GM12878 (cell line): ENCODE data around the gene IER5. TPM values are rescaled to one million over a fixed set of nuclear protein-coding genes. Genes with fewer than 3 reads are reported as not detected.
A peak's percentile ranks its signal among the peaks of the same experiment; 100 is the strongest.

Experiments used
- ATAC-seq: fragments of 200-7000 bp; cut with Tn5 transposase; 3 replicates; pipeline ENCODE4 v1.9.1; 2020; ENCODE audit warnings: mild to moderate bottlenecking, moderate library complexity
- BruUV-seq: library from RNA; stranded (reverse); fragments of 400-500 nt; replicated peaks from 2 replicates; lab custom pipeline; 2021; lab: Mats Ljungman, UMichigan
- CTCF ChIA-PET: fragments of 300-600 bp; sonication (Branson Sonifier 250); formaldehyde crosslinking; extraction: SDS; loops from one replicate; lab custom pipeline; 2021; ENCODE audit warnings: inconsistent platforms; lab: Yijun Ruan, JAX
- POLR2A ChIA-PET: fragments of 350-600 bp; formaldehyde crosslinking; extraction: SDS; loops from one replicate; lab custom pipeline; 2021; ENCODE audit warnings: inconsistent platforms; lab: Charles Lee
- RAD21 ChIA-PET: fragments of 300-600 bp; sonication (Branson Sonifier 250); formaldehyde crosslinking; loops from one replicate; lab custom pipeline; 2023; ENCODE audit warnings: antibody characterized with exemption; ENCODE audit not compliant: unreplicated experiment; lab: Charles Lee
- SMC1A ChIA-PET: fragments of 300-600 bp; sonication (Branson Sonifier 250); formaldehyde crosslinking; loops from one replicate; lab custom pipeline; 2023; ENCODE audit not compliant: unreplicated experiment, uncharacterized antibody; lab: Charles Lee
- DNase-seq: peaks from one replicate; pipeline ENCODE4 v3.0.0-alpha.2; 2011; ENCODE audit warnings: low read depth, low spot score
- FAIRE-seq: peaks from 3 replicates; lab custom pipeline; 2011; peaks lifted over from hg19 to GRCh38; lab: Jason Lieb, UNC
- H2AFZ ChIP-seq: 2 replicates; pipeline ENCODE4 v1.6.0; 2011; ENCODE audit warnings: low read depth, low read length, control low read depth; ENCODE audit not compliant: control insufficient read depth
- H3K27ac ChIP-seq: 2 replicates; pipeline ENCODE4 v1.5.1; 2011; ENCODE audit warnings: control low read depth; ENCODE audit not compliant: control insufficient read depth, insufficient read depth
- H3K27me3 ChIP-seq, 2 experiments: replicated peaks in 1 of 2; 2 replicates each; pipeline versions ENCODE4 v1.6.0 to v1.6.1; 2011; ENCODE audit warnings: low read length in 1 of 2; ENCODE audit not compliant: control insufficient read depth in 2 of 2, insufficient read depth in 2 of 2
- H3K36me3 ChIP-seq, 2 experiments: 2 replicates each; pipeline ENCODE4 v1.5.1; 2011; ENCODE audit warnings: low read length in 1 of 2; ENCODE audit not compliant: control insufficient read depth in 2 of 2, insufficient read depth in 2 of 2
- H3K4me1 ChIP-seq: 2 replicates; pipeline ENCODE4 v1.6.1; 2011; ENCODE audit warnings: mild to moderate bottlenecking, low read length, moderate library complexity, mixed read lengths; ENCODE audit not compliant: control insufficient read depth, insufficient read depth
- H3K4me2 ChIP-seq: 2 replicates; pipeline ENCODE4 v1.6.0; 2011; ENCODE audit warnings: control low read depth; ENCODE audit not compliant: control insufficient read depth, insufficient read depth
- H3K4me3 ChIP-seq: fragments of 200-600 bp; sonication (generic); 2 replicates; pipeline ENCODE4 v1.5.1; 2016
- H3K79me2 ChIP-seq: 2 replicates; pipeline ENCODE4 v1.6.0; 2011; ENCODE audit warnings: low read length; ENCODE audit not compliant: control insufficient read depth, insufficient read depth
- H3K9ac ChIP-seq: 2 replicates; pipeline ENCODE4 v1.8.0; 2011; ENCODE audit warnings: low read length, control low read depth, mixed read lengths; ENCODE audit not compliant: control insufficient read depth, insufficient read depth
- H3K9me3 ChIP-seq: replicated peaks from 3 replicates; pipeline ENCODE4 v1.5.1; 2011; ENCODE audit warnings: mild to moderate bottlenecking, low read length; ENCODE audit not compliant: control insufficient read depth, insufficient read depth
- H4K20me1 ChIP-seq: 2 replicates; pipeline ENCODE4 v1.6.0; 2011; ENCODE audit not compliant: control insufficient read depth, insufficient read depth
- SMAD1 ChIP-seq: fragments of 450-650 bp; IDR thresholded peaks from 2 replicates; pipeline ENCODE4 v1.6.1; 2018; ENCODE audit warnings: mild to moderate bottlenecking, low read depth; ENCODE audit not compliant: partially characterized antibody
- WGBS: methylation state at CpG from one replicate; pipeline ENCODE4 v1.1.6; 2016; ENCODE audit warnings: low lambda C conversion rate; ENCODE audit not compliant: insufficient replicate concordance, insufficient coverage; ENCODE audit errors: missing lambda C conversion rate; 5-methylcytosine and 5-hydroxymethylcytosine counted together
- in situ Hi-C: fragments of 300-500 bp; cut with MboI; formaldehyde crosslinking; loops from 9 replicates; pipeline ENCODE4 v1.14.3; 2018; ENCODE audit warnings: mixed read lengths
- intact Hi-C: fragments of 100-400 bp; cut with micrococcal nuclease; formaldehyde crosslinking; loops from one replicate; pipeline ENCODE4 v1.14.2; 2022; ENCODE audit not compliant: unreplicated experiment
- polyA plus RNA-seq, 11 experiments: library from polyadenylated mRNA; depleted of rRNA in 4 of 11; unstranded in 6 of 11; stranded (reverse) in 5 of 11; fragments of >200 nt; fragmentation: Nextera tagmentation in 4 of 11; fragmentation: Illumina TruSeq in 1 of 11; extraction: Ambion mirVana in 4 of 11; extraction: Trizol in 1 of 11; gene quantifications; 1 replicate in 1 of 11; 2 replicates in 10 of 11; pipeline versions ENCODE4 v1.2.1 to v1.2.3, GENCODE V29; 2011 to 2016; ENCODE audit warnings: inconsistent platforms in 2 of 11, missing spikeins in 2 of 11, low read depth in 1 of 11
- total RNA-seq, 4 experiments: library from RNA; depleted of rRNA in 3 of 4; stranded (reverse); fragments of >200 nt in 3 of 4; fragmentation: Illumina TruSeq in 1 of 4; extraction: Trizol in 1 of 4; gene quantifications; 2 replicates each; pipeline versions ENCODE4 v1.2.1 to v1.2.3, GENCODE V29; 2013 to 2021
- TF ChIP-seq, protein P1 (sequence below): fragments of 450-650 bp; IDR thresholded peaks from 2 replicates; pipeline ENCODE4 v1.6.1; 2017; ENCODE audit warnings: mild to moderate bottlenecking, moderate library complexity

IER5 gene
- total and polyA plus RNA-seq, 10 of the 15 experiments (the other 5 are each of a cell fraction or from before 2014, with no cell fraction given): 4.3 to 75.2 (median 30.5) TPM

DNA sequence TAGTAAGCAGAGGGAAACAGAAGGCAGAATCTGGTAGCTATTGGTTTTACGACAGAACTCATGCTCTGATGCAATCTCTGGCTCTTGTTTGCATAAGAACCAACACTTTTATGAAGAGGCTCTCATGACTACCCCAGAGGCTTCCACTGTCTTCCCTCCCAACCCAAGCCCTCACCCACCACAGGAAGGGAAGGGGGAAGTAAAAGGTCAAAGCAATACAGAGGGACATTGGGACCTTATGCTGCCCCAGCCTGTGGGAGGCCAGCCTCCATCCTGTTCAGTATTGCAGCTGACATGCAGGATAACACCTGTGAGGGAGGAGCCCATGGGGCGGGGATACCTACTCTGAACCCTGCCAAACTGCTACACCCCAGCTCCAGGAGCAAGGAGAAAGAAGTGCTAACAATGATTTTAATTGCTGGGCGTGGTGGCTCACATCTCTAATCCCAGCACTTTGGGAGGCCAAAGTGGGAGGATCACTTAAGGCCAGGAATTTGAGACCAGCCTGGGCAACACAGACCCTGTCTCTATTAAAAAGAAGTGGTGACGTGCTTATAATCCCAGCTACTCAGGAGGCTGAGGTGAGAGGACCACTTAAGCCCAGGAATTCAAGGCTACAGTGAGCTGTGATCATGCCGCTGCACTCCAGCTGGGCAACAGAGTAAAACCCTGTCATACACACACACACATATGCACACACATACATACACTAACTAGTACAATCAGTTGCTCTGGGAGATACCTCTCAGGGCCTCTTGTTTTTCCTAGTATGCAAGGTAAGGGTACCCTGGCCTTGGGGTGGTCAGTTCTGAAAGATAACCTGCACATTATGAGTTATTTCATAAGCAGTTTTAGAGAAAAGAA, 45.2 kb upstream of the IER5 start:
- Histone ChIP-seq H3K4me2 (peak overlapping the region; percentile 38; the same call in 1 of the 2 replicates), H2AFZ (no peak overlapping the region), H3K4me1 (peaks cover 20% of the 10 kb centered on the region), H3K79me2 (peaks cover 30% of the 10 kb centered on the region), H3K27ac (peak overlapping the region; percentile 40), H3K36me3 (peaks cover 0 to 9% of the 10 kb centered on the region in 2 experiments; a peak in 1 of 4 replicates), H3K9ac (no peak overlapping the region), H3K4me3 (no peak overlapping the region), H4K20me1 (no peaks in the 10 kb centered on the region), H3K9me3 (no peaks in the 10 kb centered on the region), H3K27me3 (no peaks in the 10 kb centered on the region)
- POLR2A ChIA-PET: interaction anchor here (0.6 to 2.7 kb wide), 20 partner anchors 10 to 110 kb away, joined by 3 to 15 read pairs (median 4); partner anchors contain the start of genes MR1 and STX6
- BruUV-seq: no TSS peak
- DNase-seq (no peak), ATAC-seq (peak; percentile 13; the same call in 1 of the 3 replicates), FAIRE-seq (no peak)
- RAD21 ChIA-PET: interaction anchor here (0.9 to 13.1 kb wide), 21 partner anchors 10 to 182 kb away, joined by 3 to 189 read pairs (median 5); partner anchors contain the start of gene MR1
- in situ Hi-C loops: no loop called here
- CTCF ChIA-PET: interaction anchor here (0.6 to 13.7 kb wide), 20 partner anchors 8 to 166 kb away, joined by 3 to 321 read pairs (median 4); partner anchors contain the start of gene MR1
- TF ChIP-seq, protein P1, sequence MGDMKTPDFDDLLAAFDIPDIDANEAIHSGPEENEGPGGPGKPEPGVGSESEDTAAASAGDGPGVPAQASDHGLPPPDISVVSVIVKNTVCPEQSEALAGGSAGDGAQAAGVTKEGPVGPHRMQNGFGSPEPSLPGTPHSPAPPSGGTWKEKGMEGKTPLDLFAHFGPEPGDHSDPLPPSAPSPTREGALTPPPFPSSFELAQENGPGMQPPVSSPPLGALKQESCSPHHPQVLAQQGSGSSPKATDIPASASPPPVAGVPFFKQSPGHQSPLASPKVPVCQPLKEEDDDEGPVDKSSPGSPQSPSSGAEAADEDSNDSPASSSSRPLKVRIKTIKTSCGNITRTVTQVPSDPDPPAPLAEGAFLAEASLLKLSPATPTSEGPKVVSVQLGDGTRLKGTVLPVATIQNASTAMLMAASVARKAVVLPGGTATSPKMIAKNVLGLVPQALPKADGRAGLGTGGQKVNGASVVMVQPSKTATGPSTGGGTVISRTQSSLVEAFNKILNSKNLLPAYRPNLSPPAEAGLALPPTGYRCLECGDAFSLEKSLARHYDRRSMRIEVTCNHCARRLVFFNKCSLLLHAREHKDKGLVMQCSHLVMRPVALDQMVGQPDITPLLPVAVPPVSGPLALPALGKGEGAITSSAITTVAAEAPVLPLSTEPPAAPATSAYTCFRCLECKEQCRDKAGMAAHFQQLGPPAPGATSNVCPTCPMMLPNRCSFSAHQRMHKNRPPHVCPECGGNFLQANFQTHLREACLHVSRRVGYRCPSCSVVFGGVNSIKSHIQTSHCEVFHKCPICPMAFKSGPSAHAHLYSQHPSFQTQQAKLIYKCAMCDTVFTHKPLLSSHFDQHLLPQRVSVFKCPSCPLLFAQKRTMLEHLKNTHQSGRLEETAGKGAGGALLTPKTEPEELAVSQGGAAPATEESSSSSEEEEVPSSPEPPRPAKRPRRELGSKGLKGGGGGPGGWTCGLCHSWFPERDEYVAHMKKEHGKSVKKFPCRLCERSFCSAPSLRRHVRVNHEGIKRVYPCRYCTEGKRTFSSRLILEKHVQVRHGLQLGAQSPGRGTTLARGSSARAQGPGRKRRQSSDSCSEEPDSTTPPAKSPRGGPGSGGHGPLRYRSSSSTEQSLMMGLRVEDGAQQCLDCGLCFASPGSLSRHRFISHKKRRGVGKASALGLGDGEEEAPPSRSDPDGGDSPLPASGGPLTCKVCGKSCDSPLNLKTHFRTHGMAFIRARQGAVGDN: 0 out of 2 replicates have a peak, but pooled peaks have one; percentile 17
- no peak for TF ChIP-seq SMAD1
- intact Hi-C loops: no loop called here
- SMC1A ChIA-PET: interaction anchor here (0.9 to 13.6 kb wide), 26 partner anchors 9 to 162 kb away, joined by 3 to 276 read pairs (median 4); partner anchors contain the start of genes MR1 and STX6
- WGBS: 74% methylated on average over 5 of the region's 5 CpGs
